SK-N-SH (cell line): ENCODE data around the gene LHFPL6.

Source experiments
- EZH2phosphoT487 ChIP-seq: fragments of 200-600 bp; sonication (generic); IDR thresholded peaks from 2 replicates; pipeline ENCODE4 v1.6.1; 2017; ENCODE audit warnings: low read depth, mixed run types, mild to moderate bottlenecking, antibody characterized with exemption, moderate library complexity, borderline replicate concordance
- FOXM1 ChIP-seq: IDR thresholded peaks from 2 replicates; pipeline ENCODE4 v1.4.0; 2012; ENCODE audit warnings: low read depth, mild to moderate bottlenecking
- SIN3A ChIP-seq: IDR thresholded peaks from 2 replicates; pipeline ENCODE4 v1.6.1; 2012; ENCODE audit warnings: low read depth, mild to moderate bottlenecking, low read length, moderate library complexity, borderline replicate concordance

DNA sequence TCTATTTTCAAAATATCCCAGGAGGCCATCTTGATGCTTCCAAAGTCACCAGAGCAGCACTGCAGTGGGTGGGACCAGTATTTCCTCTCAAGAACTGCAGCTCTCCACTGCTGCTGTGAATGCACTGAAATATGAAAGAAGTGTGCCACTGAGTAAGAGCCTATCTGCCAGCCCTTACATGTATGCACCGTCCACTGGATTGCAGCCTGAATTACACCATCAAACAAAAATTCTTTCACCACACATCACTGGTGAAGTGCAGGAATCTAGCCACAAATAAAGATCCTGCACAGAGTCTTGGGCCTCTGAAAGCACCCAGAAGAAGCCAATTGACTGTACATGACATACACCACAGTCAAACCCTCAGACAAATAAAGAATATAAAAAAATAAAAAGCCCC lies 249.0 kb downstream of the LHFPL6 start:
- no peak for TF ChIP-seq SIN3A
- no peak for TF ChIP-seq FOXM1
- TF ChIP-seq EZH2phosphoT487, result no peak
